IMR-90 (cell line): ENCODE data around the gene CERS1.
A peak's percentile ranks its signal among the peaks of the same experiment; 100 is the strongest.

Experiments used
- BHLHE40 ChIP-seq: fragments of 150-350 bp; IDR thresholded peaks from 2 replicates; pipeline ENCODE4 v1.6.1; 2016; ENCODE audit warnings: mild to moderate bottlenecking, low read depth, low read length
- CEBPB ChIP-seq: IDR thresholded peaks from 2 replicates; pipeline ENCODE4 v1.6.1; 2012; ENCODE audit warnings: low read depth, low read length, improper control_type of control experiment
- CHD1 ChIP-seq: IDR thresholded peaks from 2 replicates; pipeline ENCODE4 v1.6.1; 2012; ENCODE audit warnings: low read depth, low read length, improper control_type of control experiment
- CTCF ChIP-seq: conservative IDR thresholded peaks from 2 replicates; pipeline ENCODE4 v1.5.1; 2012; ENCODE audit warnings: mild to moderate bottlenecking, low read depth, low read length, improper control_type of control experiment
- FOS ChIP-seq: fragments of 150-350 bp; IDR thresholded peaks from 2 replicates; pipeline ENCODE4 v1.6.1; 2016; ENCODE audit warnings: low read depth, low read length
- MAFK ChIP-seq: IDR thresholded peaks from 2 replicates; pipeline ENCODE4 v1.6.1; 2012; ENCODE audit warnings: low read depth, low read length, improper control_type of control experiment
- MAZ ChIP-seq: IDR thresholded peaks from 2 replicates; pipeline ENCODE4 v1.6.1; 2012; ENCODE audit warnings: low read depth, mild to moderate bottlenecking, low read length, improper control_type of control experiment, moderate library complexity, borderline replicate concordance
- POLR2A ChIP-seq: IDR thresholded peaks from 2 replicates; pipeline ENCODE4 v1.6.1; 2012; ENCODE audit warnings: mild to moderate bottlenecking, low read depth, low read length
- RAD21 ChIP-seq: IDR thresholded peaks from 2 replicates; pipeline ENCODE4 v1.6.1; 2012; ENCODE audit warnings: low read length, improper control_type of control experiment
- SMC3 ChIP-seq: fragments of 150-350 bp; IDR thresholded peaks from 2 replicates; pipeline ENCODE4 v1.6.1; 2016; ENCODE audit warnings: low read depth, mild to moderate bottlenecking, antibody characterized with exemption, low read length, moderate library complexity

DNA sequence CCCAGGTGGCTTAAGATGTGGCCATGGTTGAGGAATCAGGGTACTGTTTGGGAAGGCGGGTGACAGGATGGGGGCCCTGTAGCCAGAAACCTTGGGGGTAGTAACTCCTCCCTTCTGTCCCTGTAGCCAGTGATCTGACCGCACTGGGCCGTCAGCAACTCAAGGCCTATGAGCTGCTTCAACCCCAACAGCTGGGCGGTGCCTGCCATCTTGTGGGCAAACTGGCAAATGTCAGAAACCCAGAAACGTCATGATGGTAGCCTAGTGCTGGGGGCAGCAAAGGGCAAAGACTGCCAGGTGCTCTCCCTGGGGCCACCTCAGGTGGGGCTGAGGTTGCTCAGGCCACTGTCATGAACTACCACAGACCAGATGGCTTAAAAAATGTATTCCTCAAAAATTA, 19.7 kb upstream of the CERS1 start:
- TF ChIP-seq CTCF: peak; percentile 42
- no peak for TF ChIP-seq BHLHE40
- TF ChIP-seq MAFK: no peak
- TF ChIP-seq POLR2A: no peak
- no peak for TF ChIP-seq CHD1
- no peak for TF ChIP-seq MAZ
- TF ChIP-seq CEBPB: no peak
- TF ChIP-seq SMC3: no peak; the same call in 1 of the 2 replicates
- TF ChIP-seq FOS: no peak
- peak; percentile 45 for TF ChIP-seq RAD21
